GM21529 (cell line): ENCODE results near the gene PDIA5.

Source experiments
- ATAC-seq: cut with Tn5 transposase; IDR thresholded peaks from one replicate; pipeline ENCODE4 v1.9.1; 2021; ENCODE audit not compliant: unreplicated experiment

PDIA5 gene

GRCh38 chr3:123070510-123070909 lies 3.7 kb downstream of the PDIA5 start:
- ATAC-seq, result no peak

GRCh38 chr3:123071146-123071545 lies 4.3 kb downstream of the PDIA5 start:
- ATAC-seq, result no peak

- no peak for ATAC-seq
These were observed 4.8 kb downstream of the PDIA5 start for GRCh38 chr3:123071581-123071980.

- ATAC-seq, result no peak
These were observed 5.3 kb downstream of the PDIA5 start for GRCh38 chr3:123072152-123072551.

- no peak for ATAC-seq
These were observed 5.7 kb downstream of the PDIA5 start for GRCh38 chr3:123072564-123072963.

GRCh38 chr3:123075359-123075758 lies 8.5 kb downstream of the PDIA5 start:
- ATAC-seq, result no peak

GRCh38 chr3:123076112-123076495 lies 9.3 kb downstream of the PDIA5 start:
- no peak for ATAC-seq

- no peak for ATAC-seq
These were observed 9.9 kb downstream of the PDIA5 start for GRCh38 chr3:123076496-123077418.

GRCh38 chr3:123078101-123078500 lies 11.3 kb downstream of the PDIA5 start:
- no peak for ATAC-seq

- no peak for ATAC-seq
These were observed 14.2 kb downstream of the PDIA5 start for GRCh38 chr3:123080864-123081562.

- ATAC-seq, result no peak
These were observed 15.0 kb downstream of the PDIA5 start for GRCh38 chr3:123081718-123082369.

- ATAC-seq, result peak; percentile 79
These were observed 15.7 kb downstream of the PDIA5 start for GRCh38 chr3:123082370-123083065.

- no peak for ATAC-seq
These were observed 16.7 kb downstream of the PDIA5 start for GRCh38 chr3:123083383-123084124.

GRCh38 chr3:123084192-123084591 lies 17.4 kb downstream of the PDIA5 start:
- ATAC-seq, result no peak

- no peak for ATAC-seq
These were observed 18.0 kb downstream of the PDIA5 start for GRCh38 chr3:123084738-123085237.

- no peak for ATAC-seq
These were observed 18.6 kb downstream of the PDIA5 start for GRCh38 chr3:123085293-123085931.

- ATAC-seq, result no peak
These were observed 19.3 kb downstream of the PDIA5 start for GRCh38 chr3:123085932-123086627.

GRCh38 chr3:123088387-123088786 lies 21.6 kb downstream of the PDIA5 start:
- ATAC-seq, result no peak
